Vagina (tissue), 2 donors: ENCODE data around the gene COL26A1. TPM values are rescaled to one million over a fixed set of nuclear protein-coding genes. Genes with fewer than 3 reads are reported as not detected.

Experiments
- DNase-seq, 2 donors: peaks; one replicate each; pipeline ENCODE4 v3.0.0-alpha.2; 2017; ENCODE audit errors: extremely low spot score in 2 of 2
- H3K27ac ChIP-seq: fragments of 200-600 bp; sonication (generic); one replicate; pipeline ENCODE4 v1.5.1; 2019
- H3K27me3 ChIP-seq: fragments of 200-600 bp; sonication (generic); one replicate; pipeline ENCODE4 v1.5.1; 2019
- H3K36me3 ChIP-seq, 2 donors: fragments of 200-600 bp; sonication (generic); one replicate each; pipeline ENCODE4 v1.5.1; 2017 to 2019
- H3K4me1 ChIP-seq: fragments of 200-600 bp; sonication (generic); one replicate; pipeline ENCODE4 v1.5.1; 2019
- H3K4me3 ChIP-seq, 2 donors: fragments of 200-600 bp; sonication (generic); 1 replicate in 1 of 2; 2 replicates in 1 of 2; pipeline ENCODE4 v1.5.1; 2016 to 2019
- H3K9me3 ChIP-seq: fragments of 200-600 bp; sonication (generic); one replicate; pipeline ENCODE4 v1.5.1; 2019
- CTCF ChIP-seq, 3 experiments: fragments of 450-650 bp in 2 of 3; fragments of 200-600 bp in 1 of 3; sonication (generic) in 1 of 3; IDR thresholded peaks; one replicate each; pipeline ENCODE4 v1.5.1; 2017 to 2019; ENCODE audit warnings: antibody characterized with exemption in 3 of 3, mild to moderate bottlenecking in 2 of 3, moderate library complexity in 2 of 3
- POLR2A ChIP-seq, 2 donors: fragments of 450-650 bp; IDR thresholded peaks; one replicate each; pipeline ENCODE4 v1.6.1; 2017; ENCODE audit warnings: antibody characterized with exemption in 2 of 2, mild to moderate bottlenecking in 2 of 2, moderate library complexity in 2 of 2
- POLR2AphosphoS5 ChIP-seq, 2 donors: sonication (generic); formaldehyde crosslinking; IDR thresholded peaks; one replicate each; pipeline ENCODE4 v1.9.0; 2017; ENCODE audit warnings: antibody characterized with exemption in 2 of 2, mild to moderate bottlenecking in 2 of 2, low read depth in 1 of 2; ENCODE audit not compliant: insufficient read depth in 1 of 2
- intact Hi-C: fragments of 100-400 bp; cut with DNase I; formaldehyde crosslinking; loops from one replicate; pipeline ENCODE4 v1.15.1; 2023
- total RNA-seq: library from RNA; depleted of rRNA; stranded (reverse); fragments of >200 nt; gene quantifications from one replicate; pipeline ENCODE4 v1.2.3, GENCODE V29; 2016

Gene COL26A1
- total RNA-seq, 1 donor from 2014 or later: not detected

GRCh38 chr7:101368422-101369165, 5.9 kb downstream of the COL26A1 start:
- no peak for TF ChIP-seq POLR2AphosphoS5 (IDR thresholded peaks at IDR 0.05; ENCODE audit: insufficient read depth in 1 of 2, low read depth in 1 of 2)
- no peak for TF ChIP-seq POLR2A (IDR thresholded peaks at IDR 0.05)
- no peak for TF ChIP-seq CTCF (IDR thresholded peaks at IDR 0.05)
- Histone ChIP-seq H3K4me3 (no peak overlapping the region), H3K36me3 (no peaks in the 10 kb centered on the region), H3K27ac (no peak overlapping the region), H3K27me3 (no peaks in the 10 kb centered on the region), H3K4me1 (peaks cover 3% of the 10 kb centered on the region), H3K9me3 (no peaks in the 10 kb centered on the region)
- intact Hi-C loops: no loop called here
- no peak for DNase-seq

GRCh38 chr7:101370836-101371235, 8.2 kb downstream of the COL26A1 start:
- Histone ChIP-seq H3K4me3 (no peak overlapping the region), H3K9me3 (no peaks in the 10 kb centered on the region), H3K36me3 (no peaks in the 10 kb centered on the region), H3K27me3 (no peaks in the 10 kb centered on the region), H3K4me1 (peaks cover 4% of the 10 kb centered on the region), H3K27ac (no peak overlapping the region)
- intact Hi-C loops: no loop called here
- DNase-seq: no peak
- TF ChIP-seq POLR2A (IDR thresholded peaks at IDR 0.05) (no peak), CTCF (IDR thresholded peaks at IDR 0.05) (no peak)

GRCh38 chr7:101373812-101374614, 11.3 kb downstream of the COL26A1 start:
- peaks cover 4% of the 10 kb centered on the region for H3K4me1 ChIP-seq
- H3K27ac ChIP-seq: no peak overlapping the region
- no peaks in the 10 kb centered on the region for H3K36me3 ChIP-seq
- no peak overlapping the region for H3K4me3 ChIP-seq
- H3K27me3 ChIP-seq: no peaks in the 10 kb centered on the region
- no peak for TF ChIP-seq POLR2A (IDR thresholded peaks at IDR 0.05)
- no peak for TF ChIP-seq CTCF (IDR thresholded peaks at IDR 0.05)
- TF ChIP-seq POLR2AphosphoS5 (IDR thresholded peaks at IDR 0.05; ENCODE audit: insufficient read depth in 1 of 2, low read depth in 1 of 2): no peak
- no peak for DNase-seq
- intact Hi-C loops: no loop called here
- no peaks in the 10 kb centered on the region for H3K9me3 ChIP-seq

- intact Hi-C loops: no loop called here
- Histone ChIP-seq H3K27me3 (no peaks in the 10 kb centered on the region), H3K4me3 (no peak overlapping the region), H3K9me3 (no peaks in the 10 kb centered on the region), H3K27ac (no peak overlapping the region), H3K36me3 (no peaks in the 10 kb centered on the region), H3K4me1 (peaks cover 4% of the 10 kb centered on the region)
- no peak for DNase-seq
- TF ChIP-seq CTCF (IDR thresholded peaks at IDR 0.05) (no peak), POLR2AphosphoS5 (IDR thresholded peaks at IDR 0.05; ENCODE audit: insufficient read depth in 1 of 2, low read depth in 1 of 2) (no peak)
Measured at GRCh38 chr7:101374990-101375389, 12.3 kb downstream of the COL26A1 start.

GRCh38 chr7:101376601-101377000, 13.9 kb downstream of the COL26A1 start:
- H3K27me3 ChIP-seq: no peaks in the 10 kb centered on the region

More at GRCh38 chr7:101376601-101377000, 13.9 kb downstream of the COL26A1 start:
- Histone ChIP-seq H3K4me3 (no peak overlapping the region), H3K4me1 (peaks cover 4% of the 10 kb centered on the region), H3K9me3 (no peaks in the 10 kb centered on the region), H3K27ac (no peak overlapping the region), H3K36me3 (no peaks in the 10 kb centered on the region)
- DNase-seq: no peak
- intact Hi-C loops: no loop called here
- no peak for TF ChIP-seq POLR2AphosphoS5 (IDR thresholded peaks at IDR 0.05; ENCODE audit: insufficient read depth in 1 of 2, low read depth in 1 of 2)
- no peak for TF ChIP-seq POLR2A (IDR thresholded peaks at IDR 0.05)
- TF ChIP-seq CTCF (IDR thresholded peaks at IDR 0.05): no peak
